IPS DF 19.7 (cell line): ENCODE measurements around the gene PDIA2.
"Not testable (repeated sequence)": the region's sequence is repeated elsewhere in the genome, so short reads cannot be mapped to it uniquely, and the experiment has no call there.

Experiments
- DNase-seq: peaks from one replicate; pipeline ENCODE4 v3.0.0-alpha.2; 2013; ENCODE audit warnings: low read depth, low spot score

PDIA2 gene

DNA sequence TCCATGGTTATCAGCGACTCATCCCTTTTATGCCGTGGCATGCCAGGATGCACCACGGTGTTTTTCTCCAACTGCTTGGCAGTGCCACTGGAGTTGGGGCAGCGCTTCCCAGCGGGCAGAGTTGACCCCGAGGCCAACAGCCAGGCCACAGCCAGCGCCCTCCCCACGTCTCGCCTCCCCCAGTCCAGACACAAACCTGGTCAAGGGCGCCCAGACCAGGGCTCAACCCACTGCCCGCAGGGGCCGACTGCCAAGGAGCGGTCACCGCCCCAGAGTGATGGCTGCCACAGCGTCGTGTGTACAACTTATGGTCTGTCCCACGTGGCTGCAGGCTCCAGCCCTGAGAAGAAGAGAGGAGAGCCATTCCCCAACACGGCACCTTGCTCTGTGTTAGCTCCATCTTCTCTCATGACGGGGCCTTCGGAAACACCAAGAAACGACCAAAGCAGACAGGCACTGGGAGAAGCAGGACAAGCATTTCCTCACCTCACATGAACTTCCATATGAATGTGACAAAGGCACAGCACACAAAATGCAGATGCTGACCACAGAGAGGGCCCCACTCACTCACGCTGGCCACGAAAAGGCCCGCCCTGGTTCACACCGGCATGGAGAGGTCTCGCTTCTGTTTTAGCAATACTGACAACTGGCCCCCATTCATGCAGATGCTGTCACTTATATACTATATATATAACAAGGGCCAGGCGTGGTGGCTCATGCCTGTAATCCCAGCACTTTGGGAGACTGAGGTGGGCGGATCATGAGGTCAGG, 42.6 kb downstream of the PDIA2 start:
- no peak for DNase-seq

- no peak for DNase-seq
Measured at GRCh38 chr16:330741-331140, 47.8 kb downstream of the PDIA2 start.

- DNase-seq: not testable (repeated sequence)
Measured at GRCh38 chr16:331181-331814, 48.3 kb downstream of the PDIA2 start.

DNA sequence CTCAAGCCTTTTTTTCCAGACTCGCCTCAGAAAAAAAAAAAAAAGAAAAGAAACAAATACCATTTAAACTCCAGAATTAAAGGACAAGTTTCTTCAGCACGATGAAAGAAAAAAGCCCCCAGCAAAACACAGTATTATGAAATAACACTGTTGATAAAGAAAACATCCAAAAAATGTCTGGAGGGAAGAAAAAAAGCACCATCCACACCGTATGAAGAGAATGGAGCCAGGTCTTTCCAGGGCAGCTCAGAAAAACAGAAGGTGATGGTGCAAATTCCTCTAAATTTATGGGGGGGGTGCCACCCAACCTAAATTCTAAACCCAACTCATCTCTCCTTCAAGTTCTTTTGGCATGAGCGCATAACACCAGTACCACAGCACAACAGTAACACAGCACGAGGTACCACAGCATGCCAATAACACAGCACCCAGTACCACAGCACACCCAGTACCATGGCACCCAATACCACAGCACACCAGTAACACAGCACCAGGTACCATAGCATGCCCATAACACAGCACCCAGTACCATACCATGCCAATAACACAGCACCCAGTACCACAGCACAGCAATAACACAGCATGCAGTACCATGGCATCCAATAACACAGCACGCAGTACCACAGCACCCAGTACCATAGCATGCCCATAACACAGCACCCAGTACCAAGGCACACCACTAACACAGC, 50.6 kb downstream of the PDIA2 start:
- DNase-seq: no peak

- DNase-seq: not testable (repeated sequence)
Measured at GRCh38 chr16:334164-334832, 51.3 kb downstream of the PDIA2 start.

DNA sequence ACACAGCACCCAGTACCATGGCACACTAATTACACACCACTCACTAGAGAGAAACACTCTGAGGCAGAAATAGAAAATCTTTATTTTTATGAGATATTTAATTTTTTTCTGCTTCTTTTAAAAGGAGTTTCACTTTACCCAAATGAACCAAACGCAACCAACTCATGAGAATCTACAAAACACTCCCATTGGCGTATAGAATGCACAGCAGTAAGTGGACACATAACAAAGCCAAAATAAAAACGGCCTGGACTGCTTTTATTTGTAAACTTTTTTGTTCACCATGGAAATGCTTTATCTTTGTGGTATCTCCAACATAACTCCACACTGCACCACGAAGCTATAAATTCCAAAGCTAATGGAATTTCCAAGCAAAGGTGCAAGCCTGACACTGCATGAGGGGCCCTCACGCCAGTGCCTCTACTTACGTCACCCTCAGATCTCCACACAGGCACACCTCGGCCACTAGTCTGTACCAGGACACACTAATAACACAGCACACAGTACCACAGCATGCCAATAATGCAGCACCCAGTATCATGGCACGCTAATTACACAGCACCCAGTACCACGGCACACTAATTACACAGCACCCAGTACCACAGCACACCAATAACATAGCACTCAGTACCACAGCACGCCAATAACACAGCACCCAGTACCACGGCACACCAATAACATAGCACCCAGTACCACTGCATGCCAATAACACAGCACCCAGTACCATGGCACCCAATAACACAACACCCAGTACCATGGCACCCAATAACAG, 52.1 kb downstream of the PDIA2 start:
- not testable (repeated sequence) for DNase-seq

DNA sequence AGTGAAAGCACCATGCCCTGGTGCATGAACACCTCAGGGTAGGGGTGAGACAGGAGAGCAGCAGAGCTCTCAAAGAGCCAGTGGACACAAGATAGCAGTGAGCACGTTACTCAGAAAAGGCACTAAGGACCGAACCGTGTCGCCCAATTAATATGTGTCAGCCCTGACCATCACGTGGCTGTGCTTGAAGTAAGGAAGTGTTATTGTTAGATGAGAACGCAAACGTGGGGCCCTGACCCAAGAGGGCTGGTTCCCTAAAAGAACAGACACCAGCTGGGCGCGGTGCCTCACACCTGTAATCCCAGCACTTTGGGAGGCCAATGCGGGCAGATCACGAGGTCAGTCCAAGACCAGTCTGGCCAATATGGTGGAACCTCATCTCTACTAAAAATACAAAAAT, 53.3 kb downstream of the PDIA2 start:
- no peak for DNase-seq
